KMS-11 (cell line): Measurements from ENCODE around the gene HS6ST3.

Experiments used
- H2AFZ ChIP-seq: fragments of 200-600 bp; sonication (generic); 2 replicates; pipeline ENCODE4 v1.6.1; 2016; ENCODE audit warnings: antibody characterized with exemption, mixed run types, low read depth
- H3K27ac ChIP-seq: fragments of 200-600 bp; sonication (generic); 2 replicates; pipeline ENCODE4 v1.6.1; 2016; ENCODE audit warnings: mild to moderate bottlenecking, mixed run types
- H3K27me3 ChIP-seq: fragments of 200-600 bp; sonication (generic); 2 replicates; pipeline ENCODE4 v1.6.1; 2017; ENCODE audit warnings: mild to moderate bottlenecking, low read depth, mixed run types, moderate library complexity; ENCODE audit not compliant: insufficient read depth
- H3K36me3 ChIP-seq: fragments of 200-600 bp; sonication (generic); 2 replicates; pipeline ENCODE4 v1.6.1; 2017; ENCODE audit warnings: mild to moderate bottlenecking, mixed run types; ENCODE audit not compliant: insufficient read depth
- H3K4me1 ChIP-seq: fragments of 200-600 bp; sonication (generic); 2 replicates; pipeline ENCODE4 v1.6.1; 2016; ENCODE audit warnings: mild to moderate bottlenecking, low read depth, mixed run types; ENCODE audit not compliant: poor library complexity, severe bottlenecking
- H3K4me2 ChIP-seq: fragments of 200-600 bp; sonication (generic); 2 replicates; pipeline ENCODE4 v1.7.0; 2016; ENCODE audit warnings: mild to moderate bottlenecking, mixed run types
- H3K4me3 ChIP-seq: fragments of 200-600 bp; sonication (generic); IDR thresholded peaks from 2 replicates; pipeline ENCODE4 v1.6.1; 2017; ENCODE audit warnings: low read depth, low read length, mixed read lengths; ENCODE audit not compliant: insufficient read depth
- H3K79me2 ChIP-seq: fragments of 200-600 bp; sonication (generic); 2 replicates; pipeline ENCODE4 v1.6.1; 2016; ENCODE audit warnings: low read depth, mixed run types; ENCODE audit not compliant: insufficient read depth
- H3K9ac ChIP-seq: fragments of 200-600 bp; sonication (generic); 2 replicates; pipeline ENCODE4 v1.6.1; 2016; ENCODE audit warnings: mild to moderate bottlenecking, mixed run types
- H4K20me1 ChIP-seq: fragments of 200-600 bp; sonication (generic); 2 replicates; pipeline ENCODE4 v1.6.1; 2016; ENCODE audit warnings: mild to moderate bottlenecking, mixed run types; ENCODE audit not compliant: insufficient read depth
- TF ChIP-seq, protein P1 (sequence below): fragments of 200-600 bp; sonication (generic); conservative IDR thresholded peaks from 2 replicates; pipeline ENCODE4 v1.6.1; 2017; ENCODE audit warnings: low read depth, mild to moderate bottlenecking, antibody characterized with exemption, low read length, moderate library complexity, mixed read lengths

HS6ST3 gene

DNA sequence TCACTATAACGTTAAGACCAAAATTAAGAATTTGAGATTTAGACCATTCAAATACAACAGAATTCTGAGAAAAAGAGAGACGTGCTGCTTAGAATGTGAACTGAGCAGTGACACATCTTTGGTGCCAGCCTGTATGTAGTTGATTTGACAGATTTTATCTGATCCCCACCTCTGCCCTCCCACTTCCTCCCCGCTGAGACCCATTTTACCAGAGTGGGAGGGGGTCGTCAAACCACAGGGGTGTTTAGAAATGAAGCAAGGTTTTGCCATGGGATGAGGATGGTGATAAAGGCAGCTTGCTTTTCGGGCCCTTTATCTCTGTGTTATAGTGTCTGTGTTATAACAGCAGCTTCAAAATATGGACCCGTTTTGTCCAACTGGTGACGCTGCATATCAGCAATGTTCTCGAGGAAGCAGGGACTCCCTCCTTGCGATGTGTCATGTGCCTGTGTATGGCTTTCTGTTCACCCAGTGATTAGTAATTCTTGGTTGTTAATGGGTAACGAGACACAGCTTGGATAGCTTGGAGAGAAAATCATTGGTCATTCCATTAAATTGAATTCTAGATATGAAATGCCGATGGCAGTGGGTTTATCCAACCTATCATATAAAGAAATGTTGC, 125.0 kb downstream of the HS6ST3 start:
- H3K4me3 ChIP-seq: no peak overlapping the region
- H3K27me3 ChIP-seq: no peaks in the 10 kb centered on the region
- TF ChIP-seq, protein P1, sequence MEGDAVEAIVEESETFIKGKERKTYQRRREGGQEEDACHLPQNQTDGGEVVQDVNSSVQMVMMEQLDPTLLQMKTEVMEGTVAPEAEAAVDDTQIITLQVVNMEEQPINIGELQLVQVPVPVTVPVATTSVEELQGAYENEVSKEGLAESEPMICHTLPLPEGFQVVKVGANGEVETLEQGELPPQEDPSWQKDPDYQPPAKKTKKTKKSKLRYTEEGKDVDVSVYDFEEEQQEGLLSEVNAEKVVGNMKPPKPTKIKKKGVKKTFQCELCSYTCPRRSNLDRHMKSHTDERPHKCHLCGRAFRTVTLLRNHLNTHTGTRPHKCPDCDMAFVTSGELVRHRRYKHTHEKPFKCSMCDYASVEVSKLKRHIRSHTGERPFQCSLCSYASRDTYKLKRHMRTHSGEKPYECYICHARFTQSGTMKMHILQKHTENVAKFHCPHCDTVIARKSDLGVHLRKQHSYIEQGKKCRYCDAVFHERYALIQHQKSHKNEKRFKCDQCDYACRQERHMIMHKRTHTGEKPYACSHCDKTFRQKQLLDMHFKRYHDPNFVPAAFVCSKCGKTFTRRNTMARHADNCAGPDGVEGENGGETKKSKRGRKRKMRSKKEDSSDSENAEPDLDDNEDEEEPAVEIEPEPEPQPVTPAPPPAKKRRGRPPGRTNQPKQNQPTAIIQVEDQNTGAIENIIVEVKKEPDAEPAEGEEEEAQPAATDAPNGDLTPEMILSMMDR: no peak
- H4K20me1 ChIP-seq: no peaks in the 10 kb centered on the region
- H3K4me1 ChIP-seq: no peaks in the 10 kb centered on the region
- H3K79me2 ChIP-seq: no peaks in the 10 kb centered on the region
- H3K36me3 ChIP-seq: no peaks in the 10 kb centered on the region
- no peak overlapping the region for H3K9ac ChIP-seq
- H3K27ac ChIP-seq: no peak overlapping the region
- H2AFZ ChIP-seq: no peak overlapping the region
- no peak overlapping the region for H3K4me2 ChIP-seq

DNA sequence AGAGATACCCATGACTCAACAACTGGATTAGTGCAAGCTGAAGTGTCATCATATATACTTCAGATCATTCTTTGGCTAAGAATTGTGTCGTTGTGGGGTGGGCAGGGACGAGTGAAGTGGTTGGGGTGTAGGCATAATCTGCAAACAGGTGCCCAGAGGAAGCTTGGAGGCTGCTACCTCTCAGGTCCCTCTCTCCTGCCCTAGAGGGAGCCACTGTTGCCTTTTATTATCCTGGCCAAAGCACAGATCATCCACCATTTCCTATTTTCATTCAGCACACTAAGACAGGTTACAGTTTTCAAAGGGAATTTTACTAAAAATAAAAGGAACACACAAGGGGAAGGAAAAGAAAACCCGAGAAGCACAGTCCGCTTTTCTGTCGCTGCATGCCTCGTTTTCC, 126.6 kb downstream of the HS6ST3 start:
- no peak overlapping the region for H3K9ac ChIP-seq
- no peak overlapping the region for H3K4me2 ChIP-seq
- H3K4me3 ChIP-seq: no peak overlapping the region
- no peak overlapping the region for H2AFZ ChIP-seq
- H4K20me1 ChIP-seq: no peaks in the 10 kb centered on the region
- H3K27me3 ChIP-seq: no peaks in the 10 kb centered on the region
- no peaks in the 10 kb centered on the region for H3K4me1 ChIP-seq
- no peaks in the 10 kb centered on the region for H3K36me3 ChIP-seq
- H3K27ac ChIP-seq: no peak overlapping the region
- TF ChIP-seq, protein P1: no peak
- no peaks in the 10 kb centered on the region for H3K79me2 ChIP-seq

DNA sequence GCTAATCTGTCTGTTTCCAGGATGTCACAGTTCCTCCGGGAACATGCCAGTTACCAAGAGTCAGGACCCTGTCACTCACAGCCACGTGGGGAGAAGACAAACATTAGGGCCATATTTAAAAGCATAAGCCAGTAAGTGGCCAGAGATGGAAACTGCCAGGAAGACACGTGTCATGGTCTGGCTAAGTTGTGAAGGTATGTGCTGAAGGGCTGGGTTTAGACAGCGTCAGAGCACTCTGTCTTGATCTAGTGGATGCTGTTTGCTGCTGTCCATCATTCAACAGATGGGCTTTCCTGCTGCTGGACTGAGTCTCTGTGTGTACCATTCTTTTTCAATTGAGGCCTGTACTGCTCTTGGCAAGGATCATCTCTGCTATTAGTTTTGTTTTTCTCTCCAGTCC, 128.6 kb downstream of the HS6ST3 start:
- no peaks in the 10 kb centered on the region for H3K79me2 ChIP-seq
- TF ChIP-seq, protein P1: no peak
- no peaks in the 10 kb centered on the region for H4K20me1 ChIP-seq

DNA sequence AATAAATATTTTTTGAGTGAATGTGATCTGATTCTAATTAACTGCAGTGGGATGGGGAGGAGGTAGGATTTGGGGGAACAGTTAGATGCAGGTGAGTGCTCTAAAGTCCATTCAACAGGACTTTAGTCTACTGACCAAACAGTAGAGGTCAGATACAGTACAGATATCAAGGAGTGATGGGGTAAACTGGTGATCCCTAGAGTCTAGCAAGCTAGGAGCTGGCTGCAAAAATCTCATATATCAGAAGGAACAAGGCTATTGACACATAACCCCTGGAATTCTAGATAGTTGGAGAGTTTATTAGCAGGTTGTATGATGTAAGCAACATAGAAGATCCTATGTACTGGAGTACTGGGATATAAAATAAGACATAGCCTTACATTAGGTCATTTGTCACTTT, 131.6 kb downstream of the HS6ST3 start:
- H3K4me1 ChIP-seq: no peaks in the 10 kb centered on the region
- H3K27ac ChIP-seq: no peak overlapping the region
- TF ChIP-seq, protein P1: no peak
- no peaks in the 10 kb centered on the region for H4K20me1 ChIP-seq
- H3K4me2 ChIP-seq: no peak overlapping the region
- H3K79me2 ChIP-seq: no peaks in the 10 kb centered on the region
- no peak overlapping the region for H2AFZ ChIP-seq
- H3K36me3 ChIP-seq: no peaks in the 10 kb centered on the region
- H3K9ac ChIP-seq: no peak overlapping the region
- no peaks in the 10 kb centered on the region for H3K27me3 ChIP-seq
- H3K4me3 ChIP-seq: no peak overlapping the region

More for the DNA sequence above, 128.6 kb downstream of the HS6ST3 start:
- Histone ChIP-seq H3K4me1 (no peaks in the 10 kb centered on the region), H3K9ac (no peak overlapping the region), H2AFZ (no peak overlapping the region), H3K27me3 (no peaks in the 10 kb centered on the region), H3K27ac (no peak overlapping the region), H3K36me3 (no peaks in the 10 kb centered on the region), H3K4me3 (no peak overlapping the region), H3K4me2 (no peak overlapping the region)
